GM12874 (cell line): ENCODE data around the gene IFT27.
A peak's percentile ranks its signal among the peaks of the same experiment; 100 is the strongest.

Experiments
- CTCF ChIP-seq: IDR thresholded peaks from 2 replicates; pipeline ENCODE4 v1.5.1; 2011; ENCODE audit warnings: low read depth, mild to moderate bottlenecking, control low read depth, low read length, moderate library complexity; ENCODE audit not compliant: insufficient read depth

IFT27 gene

GRCh38 chr22:36763576-36763975, 12.3 kb downstream of the IFT27 start:
- TF ChIP-seq CTCF: no peak

- TF ChIP-seq CTCF: no peak
Observed at GRCh38 chr22:36762687-36763260, 13.1 kb downstream of the IFT27 start.

GRCh38 chr22:36761553-36762240, 14.2 kb downstream of the IFT27 start:
- TF ChIP-seq CTCF: no peak

- no peak for TF ChIP-seq CTCF
Observed at GRCh38 chr22:36760786-36761185, 15.1 kb downstream of the IFT27 start.

GRCh38 chr22:36759481-36760159, 16.3 kb downstream of the IFT27 start:
- no peak for TF ChIP-seq CTCF

GRCh38 chr22:36758792-36759271, 17.1 kb downstream of the IFT27 start:
- no peak for TF ChIP-seq CTCF

- TF ChIP-seq CTCF: peak; percentile 90
Observed at GRCh38 chr22:36757668-36758211, 18.2 kb downstream of the IFT27 start.
